RWPE1 (cell line): Measurements from ENCODE around the gene IL32.
A peak's percentile ranks its signal among the peaks of the same experiment; 100 is the strongest.

Experiments used
- CTCF ChIA-PET: fragments of 350-600 bp; sonication (Branson Sonifier 250); formaldehyde crosslinking; extraction: SDS; loops from one replicate; lab custom pipeline; 2021; lab: Yijun Ruan, JAX
- POLR2A ChIA-PET: fragments of 400-600 bp; formaldehyde crosslinking; extraction: SDS; loops from one replicate; lab custom pipeline; 2020; ENCODE audit warnings: antibody characterized with exemption; ENCODE audit not compliant: low non-redundant PET; lab: Yijun Ruan, JAX
- DNase-seq: peaks from one replicate; pipeline ENCODE4 v3.0.0; 2012; ENCODE audit warnings: low spot score
- H3K27ac ChIP-seq: fragments of 450-650 bp; 2 replicates; pipeline ENCODE4 v1.5.1; 2017
- CTCF ChIP-seq: fragments of 450-650 bp; conservative IDR thresholded peaks from 2 replicates; pipeline ENCODE4 v1.5.1; 2017; ENCODE audit warnings: low read depth, mild to moderate bottlenecking

Gene IL32

GRCh38 chr16:3060339-3061127, 4.9 kb upstream of the IL32 start:
- TF ChIP-seq CTCF: no peak
- H3K27ac ChIP-seq: no peak overlapping the region
- ChIA-PET CTCF (interaction anchor here (0.6 to 2.8 kb wide), 5 partner anchors 9 to 82 kb away, joined by 3 to 15 read pairs (median 3); no protein-coding TSS in a partner anchor), POLR2A (no interaction called here)
- no peak for DNase-seq

GRCh38 chr16:3062553-3062952, 2.9 kb upstream of the IL32 start:
- no peak for DNase-seq
- ChIA-PET CTCF (interaction anchor here (0.7 kb wide), 1 partner anchor 391 kb away, joined by 6 read pairs; no protein-coding TSS in a partner anchor), POLR2A (no interaction called here)
- H3K27ac ChIP-seq: no peak overlapping the region
- TF ChIP-seq CTCF: no peak

GRCh38 chr16:3063625-3064386, 1.6 kb upstream of the IL32 start:
- ChIA-PET CTCF (interaction anchor here (0.7 kb wide), 2 partner anchors 34 to 65 kb away, joined by 3 read pairs; no protein-coding TSS in a partner anchor), POLR2A (interaction anchor here (0.7 kb wide), 1 partner anchor 71 kb away, joined by 3 read pairs; the partner anchor contains the start of gene ZNF213)
- no peak for DNase-seq
- no peak for TF ChIP-seq CTCF
- H3K27ac ChIP-seq: no peak overlapping the region

- peak overlapping the region; percentile 48 for H3K27ac ChIP-seq
- ChIA-PET CTCF (interaction anchor here (0.5 to 0.9 kb wide), 2 partner anchors 31 to 99 kb away, joined by 3 to 4 read pairs; no protein-coding TSS in a partner anchor), POLR2A (no interaction called here)
- DNase-seq: no peak
- TF ChIP-seq CTCF: no peak
Observed at GRCh38 chr16:3065742-3066439, 451 bp downstream of the IL32 start.

- POLR2A ChIA-PET: no interaction called here
Observed at GRCh38 chr16:3066440-3066748, 954 bp downstream of the IL32 start.

More at GRCh38 chr16:3066440-3066748, 954 bp downstream of the IL32 start:
- DNase-seq: no peak
- no peak overlapping the region for H3K27ac ChIP-seq
- CTCF ChIA-PET: interaction anchor here (0.9 kb wide), 1 partner anchor 30 kb away, joined by 3 read pairs; no protein-coding TSS in a partner anchor
- TF ChIP-seq CTCF: no peak
